NCI-H1694 treated with DMSO at 0.1 percent for 48 hours (cell line): ENCODE data around the gene BAG5.
"Not testable (repeated sequence)": the region's sequence is repeated elsewhere in the genome, so short reads cannot be mapped to it uniquely, and the experiment has no call there.

Experiments
- DNase-seq: peaks from one replicate; lab custom pipeline; 2025; lab: John Stamatoyannopoulos, UW

BAG5 gene, protein sequence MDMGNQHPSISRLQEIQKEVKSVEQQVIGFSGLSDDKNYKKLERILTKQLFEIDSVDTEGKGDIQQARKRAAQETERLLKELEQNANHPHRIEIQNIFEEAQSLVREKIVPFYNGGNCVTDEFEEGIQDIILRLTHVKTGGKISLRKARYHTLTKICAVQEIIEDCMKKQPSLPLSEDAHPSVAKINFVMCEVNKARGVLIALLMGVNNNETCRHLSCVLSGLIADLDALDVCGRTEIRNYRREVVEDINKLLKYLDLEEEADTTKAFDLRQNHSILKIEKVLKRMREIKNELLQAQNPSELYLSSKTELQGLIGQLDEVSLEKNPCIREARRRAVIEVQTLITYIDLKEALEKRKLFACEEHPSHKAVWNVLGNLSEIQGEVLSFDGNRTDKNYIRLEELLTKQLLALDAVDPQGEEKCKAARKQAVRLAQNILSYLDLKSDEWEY

DNA sequence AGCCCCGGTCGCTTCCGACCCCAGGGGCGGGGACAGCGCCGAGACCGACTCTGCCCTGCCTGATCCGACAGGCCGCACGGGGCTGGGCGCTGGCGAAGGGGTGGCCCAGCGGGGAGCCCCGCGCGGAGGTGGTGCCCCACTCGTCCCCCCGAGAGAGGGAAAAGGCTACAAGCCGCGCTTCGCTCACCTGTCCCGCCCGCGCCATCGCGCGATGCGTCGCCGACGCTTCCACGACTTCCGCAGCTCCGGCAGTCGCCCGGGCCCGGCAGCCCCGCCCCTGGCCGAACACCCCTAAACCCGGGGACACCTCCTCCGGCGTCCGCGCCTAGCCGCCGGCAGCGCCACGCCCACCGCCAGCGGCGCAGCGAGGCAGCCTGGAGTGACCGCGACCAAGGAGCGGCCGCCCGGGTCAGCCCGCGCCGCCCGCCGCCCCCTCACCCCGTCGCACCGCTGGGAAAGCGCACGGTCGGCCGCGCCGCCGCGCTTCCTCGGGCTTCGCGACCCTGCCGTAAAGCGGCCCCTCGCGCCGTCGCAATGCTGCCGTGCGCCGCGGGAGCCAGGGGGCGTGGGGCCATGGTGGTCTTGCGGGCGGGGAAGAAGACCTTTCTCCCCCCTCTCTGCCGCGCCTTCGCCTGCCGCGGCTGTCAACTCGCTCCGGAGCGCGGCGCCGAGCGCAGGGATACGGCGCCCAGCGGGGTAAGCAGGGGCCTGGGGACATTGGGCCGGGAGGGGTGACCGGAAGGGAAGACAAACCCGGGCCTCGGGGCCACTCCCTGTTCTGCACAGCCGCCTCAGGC lies at the start of gene BAG5, which contains the start of gene COA8:
BAG5 (minus strand) TSS at position 229 of the 797 bp plus-strand sequence. CDS start 1,493 bp downstream, outside the sequence.
COA8 (plus strand) TSS at position 532 of the 797 bp plus-strand sequence; CDS start at position 574, 42 bp downstream.
- DNase-seq = peak; percentile 81

DNA sequence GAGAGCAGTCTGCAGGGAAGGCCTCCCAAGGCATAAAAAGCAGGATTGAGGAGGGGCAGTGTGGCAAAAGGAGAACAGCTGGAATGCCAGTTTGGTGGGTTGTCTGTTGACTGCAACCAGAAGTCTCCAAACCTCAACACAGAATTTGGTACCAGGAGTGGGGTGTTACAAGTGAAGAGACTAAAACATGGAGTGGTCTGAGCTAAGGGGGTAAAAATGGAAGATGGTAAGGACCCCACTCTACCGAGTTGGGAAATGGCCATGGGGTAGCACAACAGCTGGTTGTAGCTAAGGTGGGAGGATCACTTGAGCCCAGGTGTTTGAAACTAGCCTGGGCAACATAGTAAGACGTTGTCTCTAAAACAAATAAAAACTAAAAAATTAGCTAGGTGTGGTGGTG lies 48.8 kb upstream of the BAG5 start:
- DNase-seq = no peak

DNA sequence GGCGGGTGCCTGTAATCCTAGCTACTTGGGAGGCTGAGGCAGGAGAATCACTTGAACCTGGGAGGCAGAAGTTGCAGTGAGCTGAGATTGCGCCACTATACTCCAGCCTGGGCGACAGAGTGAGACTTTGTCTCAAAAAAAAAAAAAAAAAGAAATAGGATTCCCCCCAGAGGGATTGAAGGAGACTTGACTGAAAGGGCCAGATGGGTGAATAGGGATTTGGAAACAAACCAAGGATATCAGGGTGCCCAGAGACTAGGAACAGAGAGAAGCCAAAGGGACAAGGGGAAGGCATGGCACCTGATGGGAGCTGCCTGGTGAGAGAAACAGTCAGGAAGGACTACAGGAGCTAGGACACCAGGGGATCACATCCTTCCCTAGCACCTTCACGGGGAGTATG lies 46.6 kb upstream of the BAG5 start:
- DNase-seq = not testable (repeated sequence)

DNA sequence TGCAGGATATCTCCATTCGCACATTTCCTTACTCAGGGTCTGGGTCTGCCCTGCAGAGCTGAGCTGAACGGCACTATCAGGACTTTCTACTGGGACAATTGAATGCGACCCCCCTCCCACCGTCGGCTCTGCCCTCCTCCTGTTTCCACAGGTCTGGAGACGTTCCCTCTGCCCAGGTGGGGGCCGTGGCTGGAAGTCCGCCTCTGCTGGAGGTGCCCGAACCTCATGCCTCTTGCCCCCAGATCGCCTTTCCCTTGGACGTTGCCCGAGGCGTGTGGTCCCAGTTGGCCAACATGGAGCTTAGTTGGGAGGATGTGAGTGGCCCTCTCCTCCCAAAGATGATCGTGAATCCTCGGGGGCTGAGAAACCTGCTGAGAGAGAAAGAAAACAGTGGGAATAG lies 45.4 kb upstream of the BAG5 start:
- DNase-seq = no peak

DNA sequence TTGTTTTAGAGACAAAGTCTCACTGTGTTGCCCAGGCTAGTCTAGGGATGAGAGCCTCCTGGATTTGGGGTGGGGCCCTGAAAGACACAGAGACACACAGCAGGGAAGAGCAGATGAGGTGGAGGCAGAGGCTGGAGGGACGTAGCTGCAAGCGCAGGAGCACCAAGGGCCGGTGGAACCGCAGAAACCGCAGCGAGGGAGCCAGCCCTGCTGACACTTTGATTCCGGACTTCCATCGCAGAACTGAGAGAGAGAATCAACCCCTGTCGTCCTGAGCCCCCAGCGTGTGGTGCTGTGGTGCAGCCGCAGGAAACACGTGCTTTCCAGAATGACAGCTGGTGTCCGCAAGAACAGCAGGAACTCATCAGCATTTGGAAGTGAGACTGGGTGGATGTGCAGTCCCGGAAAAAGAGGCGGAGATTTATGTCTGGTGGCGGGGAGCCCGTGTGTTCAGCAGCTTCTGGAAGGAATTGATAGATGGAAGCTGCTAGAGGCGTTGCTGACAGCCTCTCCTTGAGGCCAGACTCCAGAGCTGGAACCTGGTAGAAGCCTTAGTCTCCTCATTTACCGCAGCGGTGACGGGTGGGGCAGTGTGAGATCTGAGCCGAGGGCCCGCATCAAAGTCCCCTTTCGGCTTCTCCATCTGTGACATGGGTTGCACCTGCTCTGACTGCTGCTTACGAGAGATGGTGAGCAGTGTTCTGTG lies 44.7 kb upstream of the BAG5 start:
- peak; percentile 99 for DNase-seq

DNA sequence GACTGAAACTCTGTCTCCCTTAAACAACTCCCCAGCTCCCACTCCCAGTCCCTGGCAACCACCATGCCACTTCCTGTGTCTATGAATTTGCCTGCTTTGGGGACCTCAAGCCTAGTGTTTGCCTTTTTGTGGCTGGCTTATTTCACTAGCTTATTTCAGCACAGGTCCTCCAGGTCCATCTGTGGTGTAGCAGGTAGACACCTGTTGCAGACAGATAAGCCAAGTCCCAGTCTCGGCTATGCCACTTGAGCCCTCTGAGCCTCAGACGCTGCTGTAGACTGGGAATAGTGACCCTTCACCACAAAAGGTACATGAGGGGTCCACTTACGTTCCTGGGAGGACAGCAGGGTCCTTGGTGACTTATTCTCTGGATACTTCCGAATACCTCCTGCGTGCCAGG lies 42.2 kb upstream of the BAG5 start:
- DNase-seq = no peak

DNA sequence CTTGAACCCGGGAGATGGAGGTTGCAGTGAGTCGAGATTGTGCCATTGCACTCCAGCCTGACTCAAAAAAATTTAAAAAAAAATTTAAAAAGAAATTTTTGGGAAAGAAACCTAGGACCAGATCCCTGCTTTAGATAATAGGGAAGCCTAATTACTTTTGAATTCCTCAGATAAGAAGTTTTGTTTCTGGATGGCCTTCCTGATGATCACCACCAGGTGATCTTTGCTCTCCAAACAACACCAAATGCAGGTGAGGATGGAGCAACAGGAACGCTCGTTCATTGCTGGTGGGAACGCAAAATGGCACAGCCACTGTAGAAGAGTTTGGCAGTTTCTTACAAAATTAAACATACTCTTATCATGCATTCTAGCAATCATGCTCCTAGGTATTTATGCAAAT lies 38.0 kb upstream of the BAG5 start:
- no peak for DNase-seq

DNA sequence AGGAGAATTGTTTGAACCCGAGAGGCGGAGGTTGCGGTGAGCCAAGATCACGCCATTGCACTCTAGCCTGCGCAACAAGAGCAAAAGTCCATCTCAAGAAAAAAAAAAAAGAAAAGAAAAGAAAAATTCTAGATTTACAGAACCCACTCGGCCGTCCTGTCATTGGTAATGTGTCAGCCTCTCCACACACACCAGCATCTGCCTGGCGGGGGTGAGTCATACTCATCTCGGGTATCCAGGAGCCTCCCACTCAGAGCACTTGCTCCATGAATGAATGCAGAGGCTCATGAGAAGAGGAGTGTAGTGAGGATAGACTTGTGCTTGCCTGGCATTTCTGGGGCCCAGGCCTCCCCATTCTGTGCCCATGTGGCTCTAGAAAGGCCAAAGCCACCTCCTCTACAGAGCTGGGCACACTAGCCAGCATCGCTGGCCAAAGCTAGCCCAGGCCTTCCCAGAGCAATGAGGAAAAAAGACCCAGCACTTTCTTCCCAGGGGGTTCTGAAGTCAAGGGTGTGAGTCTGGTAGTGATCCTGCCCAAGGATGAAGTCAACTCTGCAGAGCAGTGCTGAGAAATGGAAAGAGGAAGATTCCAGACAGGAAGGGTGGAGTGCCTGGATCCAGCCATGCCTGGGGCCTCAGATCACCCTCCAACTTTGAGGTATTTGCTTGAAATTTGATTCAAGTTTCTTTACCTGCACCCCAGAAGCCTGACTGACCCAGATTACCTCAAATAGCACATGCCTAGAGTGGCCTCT lies 35.3 kb upstream of the BAG5 start:
- peak; percentile 83 for DNase-seq

DNA sequence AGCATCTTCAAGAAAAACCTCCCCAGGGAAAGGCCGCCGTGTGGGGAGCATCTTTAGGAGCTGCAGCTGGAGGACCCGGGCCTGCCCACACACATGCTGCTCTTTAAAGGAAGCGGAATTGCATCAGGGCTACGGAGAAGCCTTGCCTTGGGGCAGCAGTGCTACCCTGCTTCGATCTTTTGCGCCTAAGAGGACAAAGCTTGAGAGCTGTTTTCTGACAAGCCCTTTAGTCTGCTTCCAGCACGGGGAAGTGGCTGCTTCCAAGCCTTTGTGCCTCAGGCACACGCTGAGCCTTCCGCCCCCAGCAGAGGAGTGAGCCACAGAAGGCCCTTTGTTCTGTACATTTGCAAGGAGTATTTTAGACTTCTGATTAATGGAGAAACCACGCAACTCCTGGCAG lies 31.8 kb upstream of the BAG5 start:
- DNase-seq = peak; percentile 83

DNA sequence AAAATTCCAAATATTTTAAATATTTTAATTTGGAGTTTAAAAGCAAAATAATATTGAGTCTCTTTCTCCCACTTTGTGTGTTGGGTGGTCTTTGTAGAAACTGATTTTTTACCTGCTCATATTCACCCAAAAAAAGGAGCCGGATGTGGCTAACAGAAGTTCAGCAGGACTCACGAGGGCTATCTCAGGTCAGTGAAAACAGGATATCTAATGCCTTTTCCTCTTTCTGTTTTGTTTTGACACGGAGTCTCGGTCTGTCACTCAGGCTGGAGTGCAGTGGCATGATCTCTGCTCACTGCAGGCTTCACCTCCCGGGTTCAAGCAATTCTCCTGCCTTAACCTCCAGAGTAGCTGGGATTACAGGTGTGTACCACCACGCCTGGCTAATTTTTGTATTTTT lies 31.1 kb upstream of the BAG5 start:
- DNase-seq = no peak

DNA sequence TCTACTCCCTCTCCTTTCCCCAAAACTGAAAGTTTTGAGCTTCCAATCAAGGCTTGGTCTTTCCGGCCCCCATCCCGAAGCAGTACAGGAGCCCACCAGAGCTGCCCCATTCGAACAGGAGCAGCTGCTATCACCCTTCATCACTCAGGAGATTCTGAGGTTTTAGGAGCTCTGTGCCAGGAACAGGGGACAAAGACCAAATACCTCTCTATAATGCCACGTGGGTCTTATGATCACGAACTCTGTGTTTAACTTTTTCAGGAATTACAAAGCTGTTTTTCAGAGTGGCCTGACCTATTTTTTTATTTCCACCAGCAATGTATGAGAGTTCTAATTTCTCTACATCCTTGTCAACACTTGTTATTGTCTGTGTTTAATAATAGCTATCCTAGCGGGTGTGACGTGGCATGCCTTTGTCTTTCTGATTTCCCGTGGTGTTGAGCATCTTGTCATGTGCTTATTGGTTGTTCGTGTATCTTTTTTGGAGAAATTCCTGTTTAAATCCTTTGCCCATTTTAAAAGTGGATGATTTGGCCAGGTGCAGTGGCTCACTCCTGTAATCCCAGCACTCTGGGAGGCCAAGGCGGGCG lies 22.0 kb upstream of the BAG5 start:
- DNase-seq = no peak

DNA sequence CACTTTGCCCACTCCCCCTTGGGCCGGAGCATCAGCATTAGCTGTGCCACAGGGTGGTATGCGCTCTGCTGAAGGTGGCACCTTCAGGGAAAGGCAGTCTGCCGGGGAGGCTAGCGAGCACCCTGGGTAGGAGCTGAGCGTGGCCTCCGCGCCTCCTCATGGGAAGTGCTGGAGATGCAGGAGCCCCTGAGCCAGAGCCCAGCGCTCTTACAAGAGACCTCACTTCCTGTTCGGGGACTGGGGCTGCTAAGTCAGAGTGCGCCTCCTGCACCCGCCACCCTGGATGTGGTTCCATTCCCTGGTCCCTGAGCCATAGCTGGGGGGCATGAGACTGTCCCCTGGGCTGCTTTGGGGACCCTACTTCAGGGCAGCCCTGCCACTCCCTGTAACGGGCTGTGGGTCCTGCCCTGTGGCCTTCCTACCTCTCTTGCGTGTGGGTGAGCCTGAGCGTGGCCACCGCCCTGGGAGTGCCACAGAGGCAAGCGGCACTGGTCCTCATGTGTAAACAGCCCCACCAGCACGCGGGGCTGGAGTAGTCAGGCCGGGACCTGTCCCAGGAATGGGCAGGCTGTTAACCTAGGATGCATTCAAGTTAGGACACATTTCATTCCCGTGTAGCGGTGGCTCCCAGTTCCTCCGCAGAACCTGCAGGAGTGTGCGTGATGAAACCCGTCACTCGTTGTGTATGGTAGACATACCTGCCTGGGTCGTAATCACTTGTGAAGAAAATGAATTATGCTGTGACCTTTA lies 19.7 kb upstream of the BAG5 start:
- DNase-seq = no peak

DNA sequence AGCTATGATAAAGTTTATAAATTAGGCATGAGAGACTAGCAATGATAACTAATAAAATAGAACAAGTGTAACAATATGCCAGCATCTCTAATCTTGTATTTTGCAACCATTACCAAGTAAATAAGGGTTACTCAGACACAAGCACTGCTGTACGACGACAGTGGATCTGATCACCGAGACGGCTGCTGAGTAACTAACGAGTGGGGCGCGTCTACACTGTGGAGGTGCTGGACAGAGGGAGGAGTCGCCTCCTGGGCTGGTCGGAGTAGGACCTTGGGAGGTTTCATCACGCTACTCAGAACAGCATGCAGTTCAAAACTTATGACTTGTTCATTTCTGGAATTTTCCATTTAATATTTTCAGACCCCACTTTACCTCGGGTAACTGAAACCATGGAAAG lies 18.7 kb upstream of the BAG5 start:
- DNase-seq = no peak

DNA sequence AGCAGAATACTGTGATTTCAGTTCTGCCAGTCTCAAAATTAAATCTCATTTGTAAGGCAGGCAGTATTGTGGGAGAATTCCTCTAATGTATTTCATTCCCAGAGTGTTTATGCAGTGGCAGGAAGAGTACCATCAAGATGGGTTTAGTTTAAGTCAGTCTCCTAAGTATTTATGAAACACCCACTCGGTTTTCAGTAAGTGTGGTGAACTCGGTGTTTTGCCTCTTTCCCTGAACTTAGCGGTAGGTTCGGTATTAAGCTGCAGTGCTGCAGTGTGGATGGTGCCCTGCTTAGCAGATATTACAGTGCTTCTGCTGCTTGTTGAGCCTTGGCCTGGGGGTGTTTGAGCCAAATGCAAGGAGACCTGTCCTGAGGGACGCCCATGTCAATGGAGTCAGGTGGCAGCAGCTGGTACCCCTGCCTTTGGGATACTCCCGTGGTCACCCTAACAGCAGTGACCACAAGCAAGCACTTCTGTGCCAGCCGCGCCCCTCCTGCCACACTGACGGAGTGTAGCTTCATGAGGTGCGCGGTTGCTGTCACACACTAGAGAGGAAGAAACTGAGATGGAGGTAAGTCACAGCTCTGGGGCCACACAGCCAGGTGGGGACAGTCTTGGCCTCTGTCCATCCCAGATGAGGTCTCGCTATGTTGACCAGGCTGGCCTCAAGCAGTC lies 16.1 kb upstream of the BAG5 start:
- no peak for DNase-seq

DNA sequence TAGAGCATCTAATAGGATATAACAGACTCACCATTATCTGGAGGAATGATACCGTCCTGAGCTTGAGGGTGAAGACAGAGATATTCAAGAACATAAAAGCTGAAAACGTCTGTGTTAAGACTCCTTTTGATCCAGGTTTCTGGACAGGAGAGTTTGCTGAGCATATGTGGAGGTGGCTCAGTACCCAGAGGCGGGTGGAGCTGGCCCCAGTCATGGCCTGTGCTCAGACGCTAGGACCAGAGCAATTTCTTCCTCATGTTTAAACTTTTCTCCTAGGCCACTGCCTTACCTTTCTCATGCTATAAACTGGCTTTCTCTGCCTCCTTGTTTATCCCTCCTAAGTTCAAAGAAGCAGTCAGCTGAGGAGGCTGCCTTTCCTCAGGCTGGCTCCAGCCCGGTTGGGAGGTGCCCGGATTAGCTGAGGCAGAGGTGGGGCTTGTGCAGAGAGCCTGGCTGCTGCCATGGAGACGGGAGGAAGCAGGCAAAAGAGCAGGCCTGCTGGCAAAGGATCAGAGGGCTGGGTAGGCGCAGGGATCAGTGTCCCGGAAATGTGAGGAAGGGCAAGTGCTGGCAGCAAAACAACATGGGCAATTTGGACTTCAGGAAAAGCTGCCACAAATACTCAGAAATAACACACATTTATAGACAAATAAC lies 14.0 kb upstream of the BAG5 start:
- peak; percentile 94 for DNase-seq

DNA sequence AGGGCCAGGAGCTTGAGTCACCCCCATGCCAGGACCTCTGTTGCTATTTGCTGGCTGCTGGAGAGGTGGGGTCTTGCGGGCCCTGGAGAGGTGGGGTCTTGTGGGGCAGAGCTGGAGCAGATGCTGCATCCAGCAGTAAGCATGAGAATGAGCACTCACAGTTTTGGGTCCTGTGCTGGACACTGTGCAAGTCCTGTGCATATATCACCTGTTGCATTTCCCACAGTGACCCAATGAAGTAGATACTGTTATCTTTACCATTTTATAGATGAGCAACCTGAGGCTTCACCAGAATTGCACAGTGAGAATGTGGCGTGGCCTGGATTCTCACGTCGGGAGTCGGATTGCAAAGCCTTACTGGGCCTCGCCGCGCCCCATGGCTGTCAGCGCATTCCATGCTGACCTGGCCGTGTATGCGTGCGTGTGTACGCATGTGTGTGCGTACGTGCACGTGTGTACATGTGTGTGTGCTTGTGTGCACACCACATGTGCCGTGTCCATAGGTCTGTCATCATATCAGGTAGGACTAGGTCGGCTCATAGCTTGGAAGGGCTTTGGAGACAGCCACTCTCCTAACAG lies 12.3 kb upstream of the BAG5 start:
- no peak for DNase-seq

DNA sequence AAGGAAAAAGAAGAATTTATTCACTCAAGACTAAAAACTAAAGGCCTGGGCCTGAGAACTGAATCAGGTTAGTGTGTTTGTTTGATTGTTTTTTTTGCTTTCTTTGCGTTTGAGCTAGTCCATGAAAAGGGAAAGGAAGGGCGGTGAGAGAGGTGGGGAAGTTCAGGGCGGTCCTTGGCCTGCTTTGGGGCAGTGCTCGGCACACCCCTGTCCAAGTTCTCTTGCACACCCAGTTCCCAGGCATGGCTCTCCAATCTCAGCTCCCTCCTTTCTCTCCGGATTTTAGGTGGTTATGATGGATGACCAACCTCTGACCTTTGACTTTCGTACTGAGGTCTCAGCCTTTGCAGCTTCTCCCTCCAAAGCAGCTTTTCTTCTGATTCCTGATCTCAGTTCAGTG lies 11.6 kb upstream of the BAG5 start:
- no peak for DNase-seq

DNA sequence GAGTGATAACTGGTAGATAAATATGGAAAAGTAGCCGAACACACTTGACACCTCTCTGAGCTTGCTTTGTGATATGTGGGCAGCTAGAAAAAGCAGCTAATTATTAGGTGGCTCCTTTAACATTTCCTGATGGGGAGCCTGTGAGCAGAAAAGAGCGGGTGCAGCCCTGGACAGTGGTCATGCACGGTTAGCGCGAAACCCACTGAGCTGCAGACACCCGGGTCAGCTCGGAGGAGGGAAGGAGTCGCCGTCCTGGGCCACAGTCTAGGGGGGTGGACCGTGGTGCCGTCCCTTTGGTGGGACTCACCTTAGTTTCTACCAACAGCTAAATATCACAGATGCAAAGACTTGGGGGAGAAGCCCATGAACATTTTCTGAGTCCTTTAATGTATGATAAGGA lies 7.0 kb upstream of the BAG5 start:
- no peak for DNase-seq

DNA sequence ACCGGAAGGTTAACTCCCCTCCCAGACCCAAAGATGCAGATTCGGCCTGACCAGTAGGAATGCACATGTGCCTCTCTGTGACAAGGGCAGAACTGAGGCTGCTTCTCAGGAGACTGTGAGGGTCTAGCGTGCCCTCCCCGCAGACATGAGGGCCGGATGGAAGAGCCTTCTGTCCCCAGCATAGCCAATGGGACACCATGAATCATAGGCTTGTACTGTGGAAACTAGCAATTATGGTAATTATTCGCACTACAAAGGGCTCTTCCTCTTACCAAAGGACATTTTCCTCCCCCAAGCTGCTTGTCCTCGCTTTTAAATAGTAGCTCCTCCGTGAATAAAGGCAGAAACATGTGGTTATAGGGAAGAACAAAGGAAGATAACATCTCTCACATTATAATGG lies 6.5 kb upstream of the BAG5 start:
- no peak for DNase-seq
